Amniotic epithelial cell (primary cell): ENCODE data around the gene PTPN14.
A peak's percentile ranks its signal among the peaks of the same experiment; 100 is the strongest.
"Not testable (repeated sequence)": the region's sequence is repeated elsewhere in the genome, so short reads cannot be mapped to it uniquely, and the experiment has no call there.

Source experiments
- DNase-seq: peaks from one replicate; pipeline ENCODE4 v3.0.0-alpha.2; 2010; ENCODE audit warnings: low read depth

PTPN14 gene

GRCh38 chr1:214551436-214552173, at the start of gene PTPN14:
PTPN14 (minus strand) TSS chr1:214551602; CDS start chr1:214464803, 86,799 bp downstream.
- peak; percentile 92 for DNase-seq

GRCh38 chr1:214593158-214593557, 41.8 kb upstream of the PTPN14 start:
- no peak for DNase-seq

GRCh38 chr1:214591918-214592317, 40.5 kb upstream of the PTPN14 start:
- not testable (repeated sequence) for DNase-seq

- DNase-seq: no peak
Observed at GRCh38 chr1:214590696-214591095, 39.3 kb upstream of the PTPN14 start.

- peak; percentile 58 for DNase-seq
Observed at GRCh38 chr1:214588963-214589597, 37.7 kb upstream of the PTPN14 start.

GRCh38 chr1:214587165-214587564, 35.8 kb upstream of the PTPN14 start:
- DNase-seq: no peak

GRCh38 chr1:214586621-214587020, 35.2 kb upstream of the PTPN14 start:
- no peak for DNase-seq

- peak; percentile 72 for DNase-seq
Observed at GRCh38 chr1:214584805-214585766, 33.7 kb upstream of the PTPN14 start.

- peak; percentile 57 for DNase-seq
Observed at GRCh38 chr1:214583824-214584554, 32.6 kb upstream of the PTPN14 start.

- no peak for DNase-seq
Observed at GRCh38 chr1:214583113-214583512, 31.7 kb upstream of the PTPN14 start.

- DNase-seq: no peak
Observed at GRCh38 chr1:214582289-214582891, 31.0 kb upstream of the PTPN14 start.

- DNase-seq: peak; percentile 84
Observed at GRCh38 chr1:214581785-214582184, 30.4 kb upstream of the PTPN14 start.

- no peak for DNase-seq
Observed at GRCh38 chr1:214579183-214579582, 27.8 kb upstream of the PTPN14 start.

GRCh38 chr1:214576120-214576519, 24.7 kb upstream of the PTPN14 start:
- not testable (repeated sequence) for DNase-seq

GRCh38 chr1:214574598-214575411, 23.4 kb upstream of the PTPN14 start:
- peak; percentile 60 for DNase-seq

GRCh38 chr1:214573386-214574318, 22.2 kb upstream of the PTPN14 start:
- DNase-seq: peak; percentile 68

- no peak for DNase-seq
Observed at GRCh38 chr1:214571281-214571680, 19.9 kb upstream of the PTPN14 start.

- peak; percentile 75 for DNase-seq
Observed at GRCh38 chr1:214570442-214570841, 19.0 kb upstream of the PTPN14 start.

GRCh38 chr1:214569357-214570004, 18.1 kb upstream of the PTPN14 start:
- DNase-seq: peak; percentile 62
